Peyer's patch (tissue), 4 donors: Measurements from ENCODE around the gene HELZ2.

ENCODE experiments used
- CTCF ChIP-seq, 6 experiments: fragments of 450-650 bp in 4 of 6; fragments of 200-600 bp in 2 of 6; sonication (generic) in 1 of 6; IDR thresholded peaks; one replicate each; pipeline ENCODE4 v1.5.1; 2017 to 2019; ENCODE audit warnings: antibody characterized with exemption in 6 of 6, mild to moderate bottlenecking in 3 of 6, moderate library complexity in 1 of 6
- POLR2A ChIP-seq, 2 donors: fragments of 450-650 bp; IDR thresholded peaks; one replicate each; pipeline ENCODE4 v1.5.1; 2017; ENCODE audit warnings: antibody characterized with exemption in 2 of 2, mild to moderate bottlenecking in 2 of 2, moderate library complexity in 2 of 2

GRCh38 chr20:63557481-63557891 is 16.6 kb downstream of the HELZ2 start:
- TF ChIP-seq POLR2A (IDR thresholded peaks at IDR 0.05) = no peak
- TF ChIP-seq CTCF (IDR thresholded peaks at IDR 0.05) = no peak
